ENCODE measurements around the gene FAM216B.

The FAM216B gene

GRCh38 chr13:42832341-42833096 lies 51.1 kb downstream of the FAM216B start:
- DNase-seq = no peak

GRCh38 chr13:42834946-42835345 lies 53.6 kb downstream of the FAM216B start:
- no peaks in the 10 kb centered on the region for H3K36me3 ChIP-seq
- no peak overlapping the region for H3K4me3 ChIP-seq
- no peak for DNase-seq
- intact Hi-C loops (cut with DNase I; ENCODE audit: low total_unique reads) = no loop called here
- no peak overlapping the region for H3K27ac ChIP-seq
- H3K9me3 ChIP-seq = no peaks in the 10 kb centered on the region
- H3K27me3 ChIP-seq = no peaks in the 10 kb centered on the region
- no peak for TF ChIP-seq CTCF (IDR thresholded peaks at IDR 0.05)
- no peaks in the 10 kb centered on the region for H3K4me1 ChIP-seq

More at GRCh38 chr13:42832341-42833096, 51.1 kb downstream of the FAM216B start:
- H3K36me3 ChIP-seq = no peaks in the 10 kb centered on the region
- intact Hi-C loops (cut with DNase I; ENCODE audit: low total_unique reads) = no loop called here
- no peak overlapping the region for H3K27ac ChIP-seq
- H3K4me1 ChIP-seq = no peaks in the 10 kb centered on the region
- H3K4me3 ChIP-seq = no peak overlapping the region
- TF ChIP-seq CTCF (IDR thresholded peaks at IDR 0.05) = no peak
- no peaks in the 10 kb centered on the region for H3K9me3 ChIP-seq
- no peaks in the 10 kb centered on the region for H3K27me3 ChIP-seq

GRCh38 chr13:42836930-42837690 lies 55.7 kb downstream of the FAM216B start:
- intact Hi-C loops (cut with DNase I; ENCODE audit: low total_unique reads) = no loop called here
- Histone ChIP-seq H3K4me3 (no peak overlapping the region), H3K27ac (no peak overlapping the region), H3K4me1 (no peaks in the 10 kb centered on the region), H3K36me3 (no peaks in the 10 kb centered on the region), H3K9me3 (no peaks in the 10 kb centered on the region), H3K27me3 (no peaks in the 10 kb centered on the region)
- DNase-seq = no peak
- no peak for TF ChIP-seq CTCF (IDR thresholded peaks at IDR 0.05)
